NCI-H1436 (cell line): ENCODE results near the gene ROBO1.
"Not testable (repeated sequence)": the region's sequence is repeated elsewhere in the genome, so short reads cannot be mapped to it uniquely, and the experiment has no call there.

ENCODE experiments used
- DNase-seq: peaks from one replicate; lab custom pipeline; 2025; lab: John Stamatoyannopoulos, UW

Gene ROBO1

GRCh38 chr3:79551321-79551892, 216.4 kb downstream of the ROBO1 start:
- no peak for DNase-seq

- no peak for DNase-seq
These were observed 224.4 kb downstream of the ROBO1 start for GRCh38 chr3:79543218-79543982.

- DNase-seq, result no peak
These were observed 233.1 kb downstream of the ROBO1 start for GRCh38 chr3:79534727-79535126.

GRCh38 chr3:79531566-79532295, 236.1 kb downstream of the ROBO1 start:
- DNase-seq, result no peak

- peak; percentile 12 for DNase-seq
These were observed 246.5 kb downstream of the ROBO1 start for GRCh38 chr3:79521221-79521848.

GRCh38 chr3:79517766-79518413, 249.9 kb downstream of the ROBO1 start:
- no peak for DNase-seq

GRCh38 chr3:79516795-79517194, 251.0 kb downstream of the ROBO1 start:
- no peak for DNase-seq

- DNase-seq, result no peak
These were observed 252.7 kb downstream of the ROBO1 start for GRCh38 chr3:79515072-79515471.

GRCh38 chr3:79514069-79514468, 253.7 kb downstream of the ROBO1 start:
- DNase-seq, result no peak

- DNase-seq, result no peak
These were observed 261.0 kb downstream of the ROBO1 start for GRCh38 chr3:79506751-79507150.

GRCh38 chr3:79502216-79502681, 265.5 kb downstream of the ROBO1 start:
- not testable (repeated sequence) for DNase-seq

- no peak for DNase-seq
These were observed 270.2 kb downstream of the ROBO1 start for GRCh38 chr3:79497447-79498111.

- no peak for DNase-seq
These were observed 276.7 kb downstream of the ROBO1 start for GRCh38 chr3:79491029-79491641.

- DNase-seq, result no peak
These were observed 277.4 kb downstream of the ROBO1 start for GRCh38 chr3:79490165-79491028.

- no peak for DNase-seq
These were observed 279.4 kb downstream of the ROBO1 start for GRCh38 chr3:79488407-79488806.

- no peak for DNase-seq
These were observed 287.1 kb downstream of the ROBO1 start for GRCh38 chr3:79480746-79481145.

- DNase-seq, result no peak
These were observed 289.2 kb downstream of the ROBO1 start for GRCh38 chr3:79478620-79479019.

- no peak for DNase-seq
These were observed 290.6 kb downstream of the ROBO1 start for GRCh38 chr3:79477242-79477641.

GRCh38 chr3:79473993-79474392, 293.8 kb downstream of the ROBO1 start:
- no peak for DNase-seq

GRCh38 chr3:79467721-79468120, 300.1 kb downstream of the ROBO1 start:
- no peak for DNase-seq
